ENCODE data around the gene GMEB1. TPM values are rescaled to one million over a fixed set of nuclear protein-coding genes. Genes with fewer than 3 reads are reported as not detected.
A peak's percentile ranks its signal among the peaks of the same experiment; 100 is the strongest.
"Not testable (repeated sequence)": the region's sequence is repeated elsewhere in the genome, so short reads cannot be mapped to it uniquely, and the experiment has no call there.

Gene GMEB1
- total and polyA plus RNA-seq, 9 donors, result 5.9 to 13.3 (median 9.9) TPM

DNA sequence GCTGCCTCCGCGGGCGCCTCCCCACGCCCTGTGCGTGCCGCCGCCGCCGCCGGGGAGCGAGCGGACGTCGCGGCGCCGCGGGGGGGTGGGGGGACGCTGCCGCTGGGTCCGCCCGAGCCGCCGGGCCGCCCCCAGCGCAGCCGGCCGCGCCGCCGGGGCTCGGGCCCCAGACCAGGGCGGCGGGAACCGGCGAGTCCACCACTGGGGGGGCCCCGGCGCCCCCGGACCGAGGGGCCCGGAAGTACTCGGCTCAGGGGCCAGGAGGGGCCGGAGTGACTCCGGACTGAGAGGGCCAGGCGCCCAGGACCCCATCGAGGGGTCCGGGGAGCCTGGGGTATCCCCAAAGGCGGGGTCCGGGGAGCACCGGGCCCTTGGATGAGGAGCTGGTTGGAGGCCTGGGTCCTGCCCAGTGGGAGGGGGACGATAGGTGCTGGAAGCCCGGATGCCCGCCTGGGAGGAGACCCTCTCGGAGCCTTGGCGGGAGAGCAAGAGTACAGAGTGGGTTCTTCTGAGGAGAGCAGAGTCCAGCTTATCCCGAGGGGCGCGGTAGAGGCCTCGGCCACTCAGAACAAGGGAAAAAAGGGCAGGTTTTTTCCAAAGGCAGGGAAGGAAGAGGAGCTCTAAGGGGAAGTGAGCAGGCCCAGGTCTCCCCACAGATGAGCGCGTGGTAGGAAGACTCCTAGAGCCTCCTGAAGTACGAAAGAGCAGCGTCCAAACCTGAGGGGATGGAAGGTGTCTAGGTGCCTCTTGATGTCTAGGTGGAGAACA lies 556 bp downstream of the GMEB1 start:
- H3K4me3 ChIP-seq (ENCODE audit: low read length), result peak overlapping the region; percentile 97
- no peaks in the 10 kb centered on the region for H3K9me3 ChIP-seq (replicated peaks; ENCODE audit: control insufficient read depth, low read depth, low read length)
- H3K27me3 ChIP-seq (ENCODE audit: control insufficient read depth, insufficient read depth, low read length), result no peaks in the 10 kb centered on the region
- no peaks in the 10 kb centered on the region for H3K36me3 ChIP-seq (ENCODE audit: control insufficient read depth, insufficient read depth, low read length)
- under 1% methylated on average over 63 of the region's 63 CpGs for WGBS (ENCODE audit: insufficient coverage)
- peak; percentile 78 for DNase-seq
- H3K27ac ChIP-seq (ENCODE audit: low read length), result peak overlapping the region; percentile 99
- peaks cover 16% of the 10 kb centered on the region for H3K4me1 ChIP-seq (ENCODE audit: control insufficient read depth, insufficient read depth, low read length)

DNA sequence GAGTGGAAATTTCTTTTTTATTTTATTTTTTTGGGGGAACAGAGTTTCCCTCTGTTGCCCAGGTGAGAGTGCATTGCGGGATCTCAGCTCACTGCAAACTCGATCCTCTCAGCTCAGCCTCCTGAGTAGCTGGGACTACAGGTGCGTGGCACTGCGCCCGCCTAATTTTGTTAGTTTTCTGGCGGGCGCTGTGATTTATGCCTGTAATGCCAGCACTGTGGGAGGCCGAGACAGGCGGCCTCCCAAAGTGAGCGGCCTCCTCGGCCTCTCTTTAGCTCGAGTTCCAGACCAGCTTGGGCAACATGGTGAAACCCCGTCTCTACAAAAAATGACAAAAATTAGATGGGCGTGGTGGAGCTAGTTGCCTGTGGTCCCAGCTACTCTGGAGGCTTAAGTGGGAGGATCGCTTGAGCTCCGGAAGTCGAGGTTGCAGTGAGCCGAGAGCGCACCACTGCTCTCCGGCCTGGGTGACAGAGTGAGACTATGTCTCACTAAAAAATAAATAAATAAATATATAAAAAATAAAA lies 2.7 kb downstream of the GMEB1 start:
- Histone ChIP-seq H3K27me3 (ENCODE audit: control insufficient read depth, insufficient read depth, low read length) (no peaks in the 10 kb centered on the region), H3K36me3 (ENCODE audit: control insufficient read depth, insufficient read depth, low read length) (no peaks in the 10 kb centered on the region), H3K27ac (ENCODE audit: low read length) (no peak overlapping the region), H3K4me1 (ENCODE audit: control insufficient read depth, insufficient read depth, low read length) (peaks cover 16% of the 10 kb centered on the region), H3K9me3 (replicated peaks; ENCODE audit: control insufficient read depth, low read depth, low read length) (no peaks in the 10 kb centered on the region), H3K4me3 (ENCODE audit: low read length) (no peak overlapping the region)
- 86% methylated on average over 14 of the region's 20 CpGs for WGBS (ENCODE audit: insufficient coverage)
- no peak for DNase-seq

DNA sequence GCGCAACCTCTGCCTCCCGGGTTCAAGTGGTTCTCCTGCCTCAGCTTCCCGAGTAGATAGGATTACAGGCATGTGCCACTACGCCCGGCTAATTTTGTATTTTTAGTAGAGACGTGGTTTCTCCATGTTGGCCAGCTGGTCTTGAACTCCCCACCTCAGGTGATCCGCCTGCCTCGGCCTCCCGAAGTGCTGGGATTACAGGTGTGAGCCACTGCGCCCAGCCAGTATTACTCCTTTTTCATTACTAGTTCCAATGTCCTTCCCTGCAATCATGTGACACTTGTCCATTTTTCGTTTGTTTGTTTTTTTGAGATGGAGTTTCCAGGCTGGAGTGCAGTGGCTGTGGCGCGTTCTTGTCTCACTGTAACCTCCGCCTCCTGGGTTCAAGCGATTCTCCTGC lies 4.4 kb downstream of the GMEB1 start:
- H3K36me3 ChIP-seq (ENCODE audit: control insufficient read depth, insufficient read depth, low read length); DNase-seq; H3K27ac ChIP-seq (ENCODE audit: low read length); H3K27me3 ChIP-seq (ENCODE audit: control insufficient read depth, insufficient read depth, low read length); H3K4me3 ChIP-seq (ENCODE audit: low read length); H3K9me3 ChIP-seq (replicated peaks; ENCODE audit: control insufficient read depth, low read depth, low read length): not testable (repeated sequence)
- peaks cover 11% of the 10 kb centered on the region for H3K4me1 ChIP-seq (ENCODE audit: control insufficient read depth, insufficient read depth, low read length)
- WGBS (ENCODE audit: insufficient coverage), result 95% methylated on average over 11 of the region's 15 CpGs

DNA sequence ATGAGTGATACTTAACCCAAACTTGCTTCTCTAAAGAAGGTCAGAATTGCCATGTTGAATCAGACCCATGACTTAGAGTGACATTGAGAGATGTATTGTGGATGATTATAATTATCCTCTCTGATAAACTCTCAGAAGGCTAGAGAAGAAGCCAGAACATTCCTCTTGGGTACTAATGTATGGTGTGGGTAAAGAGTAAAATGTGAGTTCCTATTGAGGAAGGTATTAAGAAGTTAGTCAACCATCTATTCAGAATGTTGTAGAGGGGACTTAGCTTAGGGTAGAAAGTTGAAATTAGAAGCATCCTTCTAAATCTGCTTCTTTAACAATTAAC lies 7.3 kb downstream of the GMEB1 start:
- H3K4me1 ChIP-seq (ENCODE audit: control insufficient read depth, insufficient read depth, low read length), result no peaks in the 10 kb centered on the region
- H3K27me3 ChIP-seq (ENCODE audit: control insufficient read depth, insufficient read depth, low read length), result no peaks in the 10 kb centered on the region
- H3K9me3 ChIP-seq (replicated peaks; ENCODE audit: control insufficient read depth, low read depth, low read length), result no peaks in the 10 kb centered on the region
- no peaks in the 10 kb centered on the region for H3K36me3 ChIP-seq (ENCODE audit: control insufficient read depth, insufficient read depth, low read length)
- DNase-seq, result no peak
- no peak overlapping the region for H3K4me3 ChIP-seq (ENCODE audit: low read length)
- H3K27ac ChIP-seq (ENCODE audit: low read length), result peak overlapping the region; percentile 37

DNA sequence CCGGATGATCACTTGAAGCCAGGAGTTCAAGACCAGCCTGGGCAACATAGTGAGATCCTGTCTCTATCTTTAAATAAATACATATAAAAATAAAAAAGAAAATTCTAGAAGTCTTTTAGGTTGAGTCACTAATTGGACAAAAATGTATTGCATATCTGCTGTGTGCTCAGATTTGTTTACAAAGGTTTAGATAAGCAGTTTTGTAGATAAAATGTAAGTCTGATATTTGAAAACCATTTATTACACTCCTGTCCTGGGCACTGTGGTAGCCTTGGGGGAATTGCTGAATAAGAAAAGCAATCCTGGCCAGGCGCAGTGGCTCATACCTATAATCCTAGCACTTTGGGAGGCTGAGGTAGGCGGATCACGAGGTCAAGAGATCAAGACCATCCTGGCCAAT lies 11.6 kb downstream of the GMEB1 start:
- H3K4me1 ChIP-seq (ENCODE audit: control insufficient read depth, insufficient read depth, low read length), result no peaks in the 10 kb centered on the region
- no peaks in the 10 kb centered on the region for H3K27me3 ChIP-seq (ENCODE audit: control insufficient read depth, insufficient read depth, low read length)
- no peak overlapping the region for H3K4me3 ChIP-seq (ENCODE audit: low read length)
- H3K36me3 ChIP-seq (ENCODE audit: control insufficient read depth, insufficient read depth, low read length), result peaks cover 7% of the 10 kb centered on the region
- DNase-seq, result no peak
- H3K27ac ChIP-seq (ENCODE audit: low read length), result no peak overlapping the region
- 94% methylated on average over 3 of the region's 4 CpGs for WGBS (ENCODE audit: insufficient coverage)
- H3K9me3 ChIP-seq (replicated peaks; ENCODE audit: control insufficient read depth, low read depth, low read length), result no peaks in the 10 kb centered on the region

DNA sequence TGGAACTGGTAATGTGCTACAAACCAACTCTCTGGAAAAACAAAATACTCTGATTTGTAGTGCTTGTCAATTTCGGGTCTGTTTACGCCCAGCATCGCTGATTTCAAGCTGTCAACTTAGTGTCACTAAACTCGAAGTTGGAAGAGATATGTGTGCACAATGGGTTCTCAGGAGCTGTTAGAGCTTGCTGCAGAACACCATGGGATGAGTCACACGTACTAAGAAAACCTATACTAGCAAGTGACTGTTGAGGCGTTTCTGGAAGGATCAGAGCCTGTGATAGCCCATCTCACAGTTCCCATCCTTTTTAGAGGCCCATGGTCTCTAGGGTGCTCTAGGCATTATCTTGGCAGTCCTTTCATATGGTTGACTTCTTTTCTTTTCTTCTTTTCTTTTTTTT lies 14.3 kb downstream of the GMEB1 start:
- no peak overlapping the region for H3K27ac ChIP-seq (ENCODE audit: low read length)
- no peak overlapping the region for H3K4me3 ChIP-seq (ENCODE audit: low read length)
- H3K27me3 ChIP-seq (ENCODE audit: control insufficient read depth, insufficient read depth, low read length), result no peaks in the 10 kb centered on the region
- no peak for DNase-seq
- H3K36me3 ChIP-seq (ENCODE audit: control insufficient read depth, insufficient read depth, low read length), result peaks cover 13% of the 10 kb centered on the region
- 93% methylated on average over 5 of the region's 6 CpGs for WGBS (ENCODE audit: insufficient coverage)
- H3K4me1 ChIP-seq (ENCODE audit: control insufficient read depth, insufficient read depth, low read length), result no peaks in the 10 kb centered on the region
- no peaks in the 10 kb centered on the region for H3K9me3 ChIP-seq (replicated peaks; ENCODE audit: control insufficient read depth, low read depth, low read length)

DNA sequence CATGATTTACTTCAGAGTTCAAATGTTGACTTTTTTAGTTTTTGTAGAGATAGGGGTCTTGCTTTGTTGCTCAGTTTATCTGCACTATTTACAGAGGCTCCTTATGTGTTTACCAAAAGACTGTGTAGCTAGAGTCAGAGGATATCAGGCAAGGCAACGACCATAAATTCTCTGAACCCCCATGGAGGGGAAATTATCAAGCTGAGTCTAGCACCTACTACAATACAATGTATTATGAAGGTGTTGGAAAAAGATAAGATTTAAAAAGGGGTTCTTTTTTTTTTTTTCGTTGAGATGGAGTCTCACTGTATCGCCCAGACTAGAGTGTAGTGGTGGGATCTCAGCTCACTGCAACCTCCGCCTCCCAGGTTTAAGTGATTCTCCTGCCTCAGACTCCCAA lies 16.4 kb downstream of the GMEB1 start:
- no peaks in the 10 kb centered on the region for H3K4me1 ChIP-seq (ENCODE audit: control insufficient read depth, insufficient read depth, low read length)
- DNase-seq, result no peak
- H3K36me3 ChIP-seq (ENCODE audit: control insufficient read depth, insufficient read depth, low read length), result peaks cover 15% of the 10 kb centered on the region
- no peak overlapping the region for H3K27ac ChIP-seq (ENCODE audit: low read length)
- no peaks in the 10 kb centered on the region for H3K9me3 ChIP-seq (replicated peaks; ENCODE audit: control insufficient read depth, low read depth, low read length)
- no peak overlapping the region for H3K4me3 ChIP-seq (ENCODE audit: low read length)
- WGBS (ENCODE audit: insufficient coverage), result no CpG with 5 or more reads among the region's 4 CpGs
- no peaks in the 10 kb centered on the region for H3K27me3 ChIP-seq (ENCODE audit: control insufficient read depth, insufficient read depth, low read length)

DNA sequence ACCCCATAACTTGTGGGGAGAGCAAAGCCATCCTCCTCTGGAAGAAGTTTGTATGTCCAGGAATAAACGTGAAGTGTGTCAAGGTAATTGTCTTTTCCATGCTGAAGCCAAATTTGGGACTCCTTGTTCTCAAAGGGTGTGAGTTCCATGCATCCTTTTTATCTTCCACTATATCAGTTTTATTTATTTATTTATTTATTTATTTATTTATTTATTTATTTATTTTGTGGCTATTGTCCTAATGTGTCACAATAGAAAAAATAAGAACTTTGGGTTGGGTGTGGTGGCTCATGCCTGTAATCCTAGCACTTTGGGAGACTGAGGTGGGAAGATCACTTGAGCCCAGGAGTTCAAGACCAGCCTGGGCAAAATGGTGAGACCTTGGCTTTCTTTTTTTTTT lies 23.0 kb downstream of the GMEB1 start:
- not testable (repeated sequence) for H3K27ac ChIP-seq (ENCODE audit: low read length); DNase-seq; H3K4me3 ChIP-seq (ENCODE audit: low read length); H3K9me3 ChIP-seq (replicated peaks; ENCODE audit: control insufficient read depth, low read depth, low read length); H3K27me3 ChIP-seq (ENCODE audit: control insufficient read depth, insufficient read depth, low read length); H3K4me1 ChIP-seq (ENCODE audit: control insufficient read depth, insufficient read depth, low read length)
- no CpG with 5 or more reads among the region's 1 CpG for WGBS (ENCODE audit: insufficient coverage)
- peaks cover 27% of the 10 kb centered on the region for H3K36me3 ChIP-seq (ENCODE audit: control insufficient read depth, insufficient read depth, low read length)

DNA sequence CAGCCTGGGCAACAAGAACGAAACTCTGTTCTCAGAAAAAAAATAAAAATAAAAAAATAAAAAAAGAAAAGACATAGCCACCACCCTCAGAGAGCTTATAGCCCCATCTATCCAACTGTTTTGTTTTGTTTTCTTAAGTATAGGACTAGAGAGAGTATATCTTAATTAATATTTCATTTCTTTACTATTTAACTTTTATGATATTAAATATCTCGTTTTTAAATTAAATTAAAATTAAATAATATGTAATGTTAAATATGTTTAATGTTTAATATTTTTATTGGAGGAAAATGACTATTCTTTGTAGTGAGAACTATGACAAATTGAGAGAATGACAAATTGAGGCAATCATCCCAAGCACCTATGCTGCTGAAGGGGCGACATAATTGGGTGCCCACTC lies 35.0 kb downstream of the GMEB1 start:
- no CpG with 5 or more reads among the region's 3 CpGs for WGBS (ENCODE audit: insufficient coverage)
- no peak overlapping the region for H3K4me3 ChIP-seq (ENCODE audit: low read length)
- H3K4me1 ChIP-seq (ENCODE audit: control insufficient read depth, insufficient read depth, low read length), result no peaks in the 10 kb centered on the region
- no peak for DNase-seq
- H3K9me3 ChIP-seq (replicated peaks; ENCODE audit: control insufficient read depth, low read depth, low read length), result no peaks in the 10 kb centered on the region
- no peaks in the 10 kb centered on the region for H3K27me3 ChIP-seq (ENCODE audit: control insufficient read depth, insufficient read depth, low read length)
- H3K27ac ChIP-seq (ENCODE audit: low read length), result no peak overlapping the region
- H3K36me3 ChIP-seq (ENCODE audit: control insufficient read depth, insufficient read depth, low read length), result peaks cover 22% of the 10 kb centered on the region

DNA sequence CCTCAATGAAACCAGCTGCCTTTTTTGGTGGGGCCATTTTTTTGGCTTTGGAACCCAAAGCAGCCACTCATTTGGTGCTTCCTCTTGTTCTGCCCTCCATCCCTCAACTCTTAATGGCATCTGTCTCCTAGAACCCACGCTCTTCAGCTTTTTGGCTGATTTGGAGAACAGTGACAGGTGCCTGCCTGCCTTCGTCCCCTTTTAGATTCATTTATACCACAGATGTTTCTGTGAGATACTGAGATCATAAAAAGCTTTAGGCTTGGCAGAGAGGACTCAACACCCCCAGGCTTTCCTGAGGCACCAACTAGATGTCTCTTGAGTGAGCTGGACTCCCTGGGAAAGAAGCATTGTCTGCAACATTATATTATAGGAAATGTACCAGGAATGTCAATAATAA lies 47.8 kb downstream of the GMEB1 start:
- Histone ChIP-seq H3K4me1 (ENCODE audit: control insufficient read depth, insufficient read depth, low read length) (no peaks in the 10 kb centered on the region), H3K27me3 (ENCODE audit: control insufficient read depth, insufficient read depth, low read length) (no peaks in the 10 kb centered on the region), H3K4me3 (ENCODE audit: low read length) (no peak overlapping the region), H3K36me3 (ENCODE audit: control insufficient read depth, insufficient read depth, low read length) (peaks cover 34% of the 10 kb centered on the region), H3K27ac (ENCODE audit: low read length) (no peak overlapping the region), H3K9me3 (replicated peaks; ENCODE audit: control insufficient read depth, low read depth, low read length) (no peaks in the 10 kb centered on the region)
- WGBS (ENCODE audit: insufficient coverage), result no CpG with 5 or more reads among the region's 2 CpGs
- no peak for DNase-seq

DNA sequence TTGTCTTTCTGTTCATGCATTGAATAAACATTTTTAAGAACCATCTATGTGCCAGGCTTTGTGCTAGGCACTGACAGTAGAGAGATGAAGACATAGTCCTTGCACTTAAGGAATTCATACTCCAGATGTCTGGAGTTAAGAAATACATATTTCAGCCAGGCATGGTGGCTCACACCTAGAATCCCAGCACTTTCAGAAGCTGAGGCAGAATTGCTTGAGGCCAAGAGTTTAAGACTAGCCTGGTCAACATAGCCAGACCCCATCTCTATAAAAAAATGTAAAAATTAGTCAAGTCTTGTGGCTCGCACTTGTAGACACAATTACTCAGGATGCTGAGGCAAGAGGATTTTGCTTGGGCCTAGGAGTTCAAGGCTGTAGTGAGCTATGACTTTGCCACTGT lies 49.6 kb downstream of the GMEB1 start:
- Histone ChIP-seq H3K27ac (ENCODE audit: low read length) (no peak overlapping the region), H3K4me3 (ENCODE audit: low read length) (no peak overlapping the region), H3K4me1 (ENCODE audit: control insufficient read depth, insufficient read depth, low read length) (no peaks in the 10 kb centered on the region), H3K9me3 (replicated peaks; ENCODE audit: control insufficient read depth, low read depth, low read length) (no peaks in the 10 kb centered on the region), H3K36me3 (ENCODE audit: control insufficient read depth, insufficient read depth, low read length) (peaks cover 20% of the 10 kb centered on the region), H3K27me3 (ENCODE audit: control insufficient read depth, insufficient read depth, low read length) (no peaks in the 10 kb centered on the region)
- no CpG with 5 or more reads among the region's 1 CpG for WGBS (ENCODE audit: insufficient coverage)
- no peak for DNase-seq

Measured in muscle of leg (tissue), 11 donors.